Heart left ventricle (tissue), 16 donors: ENCODE data around the gene RAB22A. TPM values are rescaled to one million over a fixed set of nuclear protein-coding genes. Genes with fewer than 3 reads are reported as not detected.

Experiments
- ATAC-seq, 4 donors: fragments of 200-7000 bp; cut with Tn5 transposase; one replicate each; pipeline ENCODE4 v1.9.1; 2020 to 2022; ENCODE audit warnings: moderate library complexity in 4 of 4, mild to moderate bottlenecking in 3 of 4, moderate number of reproducible peaks in 1 of 4
- DNase-seq, 5 donors: peaks; one replicate each; pipeline ENCODE4 v3.0.0-alpha.2; 2020
- H3K27ac ChIP-seq, 12 donors: fragments of 200-600 bp; sonication (generic) in 4 of 12; one replicate each; pipeline versions ENCODE4 v1.5.0 to v1.8.0; 2016 to 2022; ENCODE audit warnings: mild to moderate bottlenecking in 2 of 12
- H3K27me3 ChIP-seq, 9 donors: fragments of 200-600 bp; sonication (generic) in 2 of 9; one replicate each; pipeline versions ENCODE4 v1.5.1 to v1.8.0; 2016 to 2022; ENCODE audit warnings: mild to moderate bottlenecking in 3 of 9
- H3K36me3 ChIP-seq, 9 donors: fragments of 200-600 bp; sonication (generic) in 2 of 9; one replicate each; pipeline versions ENCODE4 v1.5.0 to v1.8.0; 2018 to 2022; ENCODE audit warnings: mild to moderate bottlenecking in 2 of 9
- H3K4me1 ChIP-seq, 12 donors: fragments of 200-600 bp; sonication (generic) in 4 of 12; one replicate each; pipeline versions ENCODE4 v1.5.0 to v1.8.0; 2016 to 2022; ENCODE audit warnings: mild to moderate bottlenecking in 3 of 12
- H3K4me3 ChIP-seq, 12 donors: fragments of 200-600 bp; sonication (generic) in 4 of 12; one replicate each; pipeline versions ENCODE4 v1.5.0 to v1.8.0; 2017 to 2022; ENCODE audit warnings: mild to moderate bottlenecking in 9 of 12, moderate library complexity in 4 of 12
- H3K9me3 ChIP-seq, 12 donors: fragments of 200-600 bp; sonication (generic) in 4 of 12; one replicate each; pipeline versions ENCODE4 v1.5.0 to v1.8.0; 2016 to 2022; ENCODE audit warnings: mild to moderate bottlenecking in 1 of 12
- POLR2A ChIP-seq, 2 donors: fragments of 450-650 bp; IDR thresholded peaks; one replicate each; pipeline ENCODE4 v1.6.1; 2017; ENCODE audit warnings: antibody characterized with exemption in 2 of 2, mild to moderate bottlenecking in 2 of 2, moderate library complexity in 2 of 2
- WGBS, 4 donors: extraction: QIAGEN DNeasy Blood & Tissue Kit in 2 of 4; methylation state at CpG; one replicate each; pipeline versions ENCODE4 v1.1.5 to v1.1.7; 2013 to 2018; 5-methylcytosine and 5-hydroxymethylcytosine counted together
- intact Hi-C, 10 donors: fragments of 100-400 bp; cut with DNase I; formaldehyde crosslinking; loops; one replicate each; pipeline versions ENCODE4 v1.11.1 to v1.14.2; 2022
- polyA plus RNA-seq, 2 donors: library from polyadenylated mRNA; stranded (reverse); fragments of 200-250 nt; gene quantifications; one replicate each; pipeline ENCODE4 v1.2.3, GENCODE V29; 2013
- total RNA-seq, 9 donors: library from RNA; depleted of rRNA in 2 of 9; stranded (reverse); fragments of >200 nt in 2 of 9; fragmentation: NEBNext Ultra II Directional in 3 of 9; extraction: Animal tissue kit (Norgen Biotek cat#: 25700) in 3 of 9; gene quantifications; one replicate each; pipeline versions ENCODE4 v1.1.0 to v1.2.4, GENCODE V29; 2016 to 2023
- TF ChIP-seq, protein P1 (sequence below), 12 donors: fragments of 200-600 bp; sonication (generic) in 4 of 12; IDR thresholded peaks; one replicate each; pipeline versions ENCODE4 v1.5.0 to v1.8.0; 2018 to 2022; ENCODE audit warnings: antibody characterized with exemption in 12 of 12, mild to moderate bottlenecking in 5 of 12
- donor health status: ischemic (EF 13 %, LVEDD 7.1; RV severe dilation, severe dysfunction).
- donor health status: healthy with polysubstance abuse.
- donor health status: DM: no; HTN: yes; CAD: no.
- donor health status: DM: no; HTN: no; CAD: no.
- donor health status: ischemic (EF 25% LVEDD 6.9; RV normal size, moderate dysfunction).
- donor health status: ischemic (EF 25% LVEDD 5.7; RV mildly dilated, moderate dysfunction).
- donor health status: healthy.
- donor health status: DM: yes; HTN: yes; CAD: no.
- donor health status: ischemic (EF 35%, LVEDD 5.7; RV mildly dilated, moderate dysfunction).
- donor health status: nonischemic (EF 11% LVEDD 7.7; RV severe dilation, severe dysfunction).
- donor health status: DM: yes; HTN: yes; CAD: no.
- donor health status: PGD.
- donor health status: ischemic (EF 29% LVEDD 5.4; RV normal size, mild dysfunction).
- donor health status: nonischemic (EF 23%, LVEDD 6.1; RV moderate dilation, normal function).

RAB22A gene
- total and polyA plus RNA-seq, 11 donors: 3.0 to 9.7 (median 6.4) TPM

DNA sequence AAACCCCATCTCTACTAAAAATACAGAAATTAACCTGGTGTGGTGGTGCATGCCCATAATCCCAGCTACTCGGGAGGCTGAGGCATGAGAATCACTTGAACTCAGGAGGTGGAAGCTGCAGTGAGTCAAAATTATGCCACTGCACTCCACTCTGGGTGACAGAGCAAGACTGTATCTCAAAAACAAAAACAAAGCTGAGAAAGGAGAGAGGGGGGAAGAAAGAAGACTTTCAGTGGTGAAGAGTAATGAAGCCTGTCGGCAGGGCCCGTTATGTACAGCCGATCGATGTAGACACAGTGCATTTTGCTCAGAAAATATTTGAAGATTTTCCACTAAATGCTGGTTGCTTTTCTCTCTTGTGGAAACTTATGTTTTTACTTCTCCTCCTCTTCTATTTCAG lies 93.3 kb downstream of the RAB22A start:
- Histone ChIP-seq H3K36me3 (no peaks in the 10 kb centered on the region), H3K27me3 (no peaks in the 10 kb centered on the region), H3K4me1 (peaks cover 2 to 67% (median 32%) of the 10 kb centered on the region in 12 donors), H3K27ac (no peak overlapping the region), H3K4me3 (no peak overlapping the region), H3K9me3 (no peaks in the 10 kb centered on the region)
- TF ChIP-seq POLR2A (IDR thresholded peaks at IDR 0.05): no peak
- TF ChIP-seq, protein P1, sequence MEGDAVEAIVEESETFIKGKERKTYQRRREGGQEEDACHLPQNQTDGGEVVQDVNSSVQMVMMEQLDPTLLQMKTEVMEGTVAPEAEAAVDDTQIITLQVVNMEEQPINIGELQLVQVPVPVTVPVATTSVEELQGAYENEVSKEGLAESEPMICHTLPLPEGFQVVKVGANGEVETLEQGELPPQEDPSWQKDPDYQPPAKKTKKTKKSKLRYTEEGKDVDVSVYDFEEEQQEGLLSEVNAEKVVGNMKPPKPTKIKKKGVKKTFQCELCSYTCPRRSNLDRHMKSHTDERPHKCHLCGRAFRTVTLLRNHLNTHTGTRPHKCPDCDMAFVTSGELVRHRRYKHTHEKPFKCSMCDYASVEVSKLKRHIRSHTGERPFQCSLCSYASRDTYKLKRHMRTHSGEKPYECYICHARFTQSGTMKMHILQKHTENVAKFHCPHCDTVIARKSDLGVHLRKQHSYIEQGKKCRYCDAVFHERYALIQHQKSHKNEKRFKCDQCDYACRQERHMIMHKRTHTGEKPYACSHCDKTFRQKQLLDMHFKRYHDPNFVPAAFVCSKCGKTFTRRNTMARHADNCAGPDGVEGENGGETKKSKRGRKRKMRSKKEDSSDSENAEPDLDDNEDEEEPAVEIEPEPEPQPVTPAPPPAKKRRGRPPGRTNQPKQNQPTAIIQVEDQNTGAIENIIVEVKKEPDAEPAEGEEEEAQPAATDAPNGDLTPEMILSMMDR (IDR thresholded peaks at IDR 0.05): no peak
- 91 to 96% (median 92%) methylated on average over 5 of the region's 5 CpGs for WGBS, 4 donors
- intact Hi-C loops: no loop called here
- DNase-seq: no peak
- ATAC-seq: no peak

DNA sequence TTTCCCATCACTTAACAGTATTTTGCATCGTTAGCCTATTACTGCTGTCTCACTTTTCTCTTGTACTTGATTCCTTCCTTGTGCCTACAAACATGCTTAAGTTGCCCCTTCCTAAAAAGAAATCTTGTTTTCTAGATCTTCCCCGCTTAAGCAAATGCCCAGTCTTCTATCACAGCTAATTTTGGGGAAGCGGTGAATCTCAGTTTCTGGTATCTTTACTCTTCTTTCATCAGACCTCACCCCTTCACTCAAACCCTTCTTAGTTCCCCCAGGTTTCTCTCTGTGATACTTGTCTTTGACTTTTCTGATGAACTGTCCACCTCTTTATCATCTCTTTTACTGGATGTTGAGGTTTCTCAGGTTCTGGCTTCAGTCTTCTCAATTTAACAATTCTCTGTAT lies 93.8 kb downstream of the RAB22A start:
- no peak overlapping the region for H3K4me3 ChIP-seq
- intact Hi-C loops: no loop called here
- H3K36me3 ChIP-seq: no peaks in the 10 kb centered on the region
- no peak overlapping the region for H3K27ac ChIP-seq
- ATAC-seq (no peak), DNase-seq (no peak)
- H3K27me3 ChIP-seq: no peaks in the 10 kb centered on the region
- no peaks in the 10 kb centered on the region for H3K9me3 ChIP-seq
- H3K4me1 ChIP-seq: peaks cover 4 to 68% (median 36%) of the 10 kb centered on the region in 12 donors
- TF ChIP-seq, protein P1 (IDR thresholded peaks at IDR 0.05): no peak
- no peak for TF ChIP-seq POLR2A (IDR thresholded peaks at IDR 0.05)
- 91 to 94% (median 92%) methylated on average over 3 of the region's 3 CpGs for WGBS, 4 donors

DNA sequence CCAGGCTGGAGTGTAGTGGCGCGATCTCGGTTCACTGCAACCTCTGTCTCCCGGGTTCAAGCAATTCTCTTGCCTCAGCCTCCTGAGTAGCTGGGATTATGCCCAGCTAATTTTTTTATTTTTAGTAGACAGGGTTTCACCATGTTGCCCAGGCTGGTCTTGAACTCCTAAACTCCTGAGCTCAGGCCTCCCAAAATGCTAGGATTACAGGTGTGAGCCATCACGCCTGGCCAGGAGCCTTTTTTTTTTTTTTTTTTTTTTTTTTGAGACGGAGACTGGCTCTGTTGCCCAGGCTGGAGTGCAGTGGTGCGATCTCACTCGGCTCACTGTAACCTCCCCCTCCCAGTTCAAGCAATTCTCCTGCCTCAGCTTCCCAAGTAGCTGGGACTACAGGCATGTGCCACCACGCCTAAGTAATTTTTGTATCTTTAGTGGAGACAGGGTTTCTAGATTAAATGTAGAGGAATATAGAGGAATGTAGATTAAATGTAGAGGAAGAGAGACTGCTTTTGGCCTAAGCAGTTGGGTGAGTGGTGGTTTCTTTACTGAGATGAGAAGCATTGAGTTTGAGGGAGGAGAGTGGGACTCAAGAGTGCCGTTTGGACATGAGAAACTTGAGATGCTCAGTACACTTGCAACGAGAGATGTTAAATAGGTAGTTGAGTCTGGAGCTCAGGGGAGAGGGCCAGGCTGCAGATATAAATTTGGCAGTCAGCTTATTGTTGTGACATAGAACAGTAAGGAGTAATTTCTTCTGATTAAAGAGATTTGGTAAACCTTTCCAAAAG lies 96.2 kb downstream of the RAB22A start:
- H3K36me3 ChIP-seq: no peaks in the 10 kb centered on the region
- H3K9me3 ChIP-seq: no peaks in the 10 kb centered on the region
- ATAC-seq (peak in 1 of 4 donors; percentile 18), DNase-seq (no peak)
- H3K4me3 ChIP-seq: no peak overlapping the region
- H3K27me3 ChIP-seq: no peaks in the 10 kb centered on the region
- H3K27ac ChIP-seq: peak overlapping the region in 3 of 12 donors; percentile 2 to 38 (median 4)
- peaks cover 4 to 71% (median 45%) of the 10 kb centered on the region in 12 donors for H3K4me1 ChIP-seq
- no peak for TF ChIP-seq POLR2A (IDR thresholded peaks at IDR 0.05)
- TF ChIP-seq, protein P1 (IDR thresholded peaks at IDR 0.05): no peak
- intact Hi-C loops: no loop called here
- WGBS, 4 donors: 76 to 80% (median 78%) methylated on average over 11 of the region's 11 CpGs

DNA sequence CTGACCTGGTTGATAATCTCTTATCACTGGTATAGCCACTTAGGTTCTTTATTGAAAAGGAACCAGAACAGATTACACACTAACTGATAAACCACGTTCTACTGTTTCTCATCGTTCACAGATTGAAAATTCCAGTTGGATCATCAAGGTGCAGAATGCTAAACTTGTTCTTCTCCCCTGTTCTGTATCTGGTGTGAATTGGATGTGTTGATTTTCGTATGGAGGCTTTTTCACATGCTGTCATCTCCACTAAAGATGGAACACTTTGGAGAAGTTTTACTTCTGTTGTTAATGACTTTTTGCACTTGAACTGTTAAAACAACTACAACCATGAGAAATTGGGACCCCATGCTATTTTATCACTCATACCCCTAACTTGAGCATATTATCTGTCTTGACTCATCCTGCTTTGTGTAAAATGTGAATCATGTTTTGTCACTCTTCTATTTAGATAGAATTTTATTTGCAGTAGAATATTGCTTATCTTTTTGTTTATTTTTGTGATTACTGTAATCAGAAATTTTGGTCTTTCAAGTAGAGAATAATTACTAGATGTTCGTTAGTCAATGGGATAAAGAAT lies 97.0 kb downstream of the RAB22A start:
- ATAC-seq (no peak), DNase-seq (no peak)
- no peaks in the 10 kb centered on the region for H3K36me3 ChIP-seq
- intact Hi-C loops: no loop called here
- peak overlapping the region in 2 of 12 donors; percentile 2 to 38 for H3K27ac ChIP-seq
- H3K4me1 ChIP-seq: peaks cover 4 to 63% (median 37%) of the 10 kb centered on the region in 12 donors
- 38 to 46% (median 41%) methylated on average over 4 of the region's 4 CpGs for WGBS, 4 donors
- no peaks in the 10 kb centered on the region for H3K9me3 ChIP-seq
- TF ChIP-seq, protein P1 (IDR thresholded peaks at IDR 0.05): no peak
- no peaks in the 10 kb centered on the region for H3K27me3 ChIP-seq
- no peak overlapping the region for H3K4me3 ChIP-seq
